ENCODE measurements around the gene GTF2F1. TPM values are rescaled to one million over a fixed set of nuclear protein-coding genes. Genes with fewer than 3 reads are reported as not detected.

The GTF2F1 gene
- total and polyA plus RNA-seq, 2 donors (not counting 1 experiment from before 2014, with no cell fraction given): 41.0 to 56.5 TPM

DNA sequence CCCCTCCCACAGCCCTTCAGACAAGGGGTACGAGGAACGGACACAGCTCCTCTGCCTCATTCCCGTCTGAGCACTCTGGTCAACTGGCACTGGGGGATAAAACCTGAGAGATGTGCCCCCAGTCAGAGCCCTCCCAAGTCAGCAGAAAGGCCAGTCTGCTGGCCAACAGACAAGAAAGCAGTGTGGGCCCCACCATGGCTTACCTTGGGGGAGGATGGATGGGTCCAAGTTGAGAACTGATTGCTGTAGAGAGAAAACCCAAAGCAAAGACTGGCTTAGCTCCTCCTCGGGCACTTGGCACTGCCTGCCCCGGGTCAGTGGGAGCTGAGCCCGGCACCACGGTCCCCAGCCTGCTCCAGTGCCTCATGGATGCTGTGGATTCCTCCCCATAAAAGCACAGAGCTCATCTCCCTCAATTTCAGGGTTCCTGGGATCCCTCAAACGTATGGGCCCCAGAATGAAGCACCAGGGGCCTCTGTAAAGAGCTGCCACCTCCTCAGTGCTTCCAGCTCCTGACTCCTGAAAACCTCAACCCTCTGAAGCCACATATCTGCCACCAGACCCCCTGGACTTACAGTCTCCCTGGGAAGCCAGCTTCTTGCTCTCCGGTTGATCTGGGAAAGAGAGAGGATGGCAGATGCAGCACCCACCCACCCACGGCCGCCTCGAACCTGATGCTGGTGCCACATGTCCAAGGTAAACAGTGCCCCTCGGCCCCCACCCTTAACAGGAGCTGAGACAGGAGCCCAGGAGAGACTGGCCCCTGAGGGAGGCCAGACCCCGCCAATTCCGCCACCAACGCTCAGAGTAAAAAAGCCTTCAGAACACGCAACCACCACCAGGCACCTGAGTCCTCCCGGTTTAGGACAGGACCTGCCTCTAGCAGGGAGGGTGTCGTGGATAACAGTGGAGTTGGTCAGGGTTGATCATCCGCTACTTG lies 28.4 kb upstream of the GTF2F1 start:
- DNase-seq: no peak
- no peak overlapping the region for H2AFZ ChIP-seq (ENCODE audit: insufficient read depth, low read depth, low read length, poor library complexity, severe bottlenecking)
- H3K4me1 ChIP-seq (ENCODE audit: control insufficient read depth in 2 of 2, insufficient read depth in 2 of 2, low read length in 2 of 2): peaks cover 26 to 30% of the 10 kb centered on the region in 2 donors
- peaks cover 35% of the 10 kb centered on the region for H3K4me1 Mint-ChIP-seq
- ChIA-PET CTCF (no interaction called here), POLR2A (no interaction called here)
- H3K9ac ChIP-seq (ENCODE audit: low read length): no peak overlapping the region
- H4K20me1 ChIP-seq (ENCODE audit: control insufficient read depth, insufficient read depth, low read length, poor library complexity, severe bottlenecking): peaks cover 78% of the 10 kb centered on the region
- intact Hi-C loops (cut with micrococcal nuclease): no loop called here
- H3K4me2 ChIP-seq (replicated peaks; ENCODE audit: low read depth, low read length, poor library complexity, severe bottlenecking): no peak overlapping the region
- WGBS (ENCODE audit: insufficient coverage): 94% methylated on average over 15 of the region's 20 CpGs
- H3K9me3 ChIP-seq (ENCODE audit: control extremely low read depth in 1 of 3, control insufficient read depth in 2 of 3, insufficient read depth in 1 of 3, low read length in 2 of 3): peaks cover 0 to 12% (median 0%) of the 10 kb centered on the region in 3 donors
- peak overlapping the region in 1 of 2 donors; percentile 48 for H3K27ac ChIP-seq (ENCODE audit: low read length in 2 of 2)
- H3K4me3 ChIP-seq (ENCODE audit: control extremely low read depth in 1 of 5, extremely low read depth in 1 of 5, insufficient read depth in 1 of 5, low read depth in 2 of 5, low read length in 4 of 5): no peak overlapping the region
- no peaks in the 10 kb centered on the region for H3K27me3 Mint-ChIP-seq
- no peaks in the 10 kb centered on the region for H3K27me3 ChIP-seq (replicated peaks in 1 of 4; ENCODE audit: control extremely low read depth in 1 of 4, control insufficient read depth in 3 of 4, insufficient read depth in 4 of 4, low read length in 3 of 4)
- H3K9me3 Mint-ChIP-seq (ENCODE audit: insufficient read depth): no peaks in the 10 kb centered on the region
- peaks cover 42% of the 10 kb centered on the region for H3K79me2 ChIP-seq (ENCODE audit: control insufficient read depth, insufficient read depth, low read length)
- H3K4me3 Mint-ChIP-seq: no peak overlapping the region
- H3K36me3 ChIP-seq (replicated peaks in 1 of 2; ENCODE audit: control extremely low read depth in 1 of 2, control insufficient read depth in 1 of 2, extremely low read depth in 1 of 2, insufficient read depth in 2 of 2, low read length in 1 of 2): peaks cover 0 to 62% of the 10 kb centered on the region in 2 experiments
- H3K27ac Mint-ChIP-seq: no peak overlapping the region
- no peak for ATAC-seq (ENCODE audit: low read depth)
- no peak for TF ChIP-seq EZH2 (IDR thresholded peaks at IDR 0.05; ENCODE audit: borderline replicate concordance, insufficient read depth, low read depth, low read length, poor library complexity, severe bottlenecking)
- TF ChIP-seq, protein P1, sequence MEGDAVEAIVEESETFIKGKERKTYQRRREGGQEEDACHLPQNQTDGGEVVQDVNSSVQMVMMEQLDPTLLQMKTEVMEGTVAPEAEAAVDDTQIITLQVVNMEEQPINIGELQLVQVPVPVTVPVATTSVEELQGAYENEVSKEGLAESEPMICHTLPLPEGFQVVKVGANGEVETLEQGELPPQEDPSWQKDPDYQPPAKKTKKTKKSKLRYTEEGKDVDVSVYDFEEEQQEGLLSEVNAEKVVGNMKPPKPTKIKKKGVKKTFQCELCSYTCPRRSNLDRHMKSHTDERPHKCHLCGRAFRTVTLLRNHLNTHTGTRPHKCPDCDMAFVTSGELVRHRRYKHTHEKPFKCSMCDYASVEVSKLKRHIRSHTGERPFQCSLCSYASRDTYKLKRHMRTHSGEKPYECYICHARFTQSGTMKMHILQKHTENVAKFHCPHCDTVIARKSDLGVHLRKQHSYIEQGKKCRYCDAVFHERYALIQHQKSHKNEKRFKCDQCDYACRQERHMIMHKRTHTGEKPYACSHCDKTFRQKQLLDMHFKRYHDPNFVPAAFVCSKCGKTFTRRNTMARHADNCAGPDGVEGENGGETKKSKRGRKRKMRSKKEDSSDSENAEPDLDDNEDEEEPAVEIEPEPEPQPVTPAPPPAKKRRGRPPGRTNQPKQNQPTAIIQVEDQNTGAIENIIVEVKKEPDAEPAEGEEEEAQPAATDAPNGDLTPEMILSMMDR (IDR thresholded peaks at IDR 0.05): no peak

DNA sequence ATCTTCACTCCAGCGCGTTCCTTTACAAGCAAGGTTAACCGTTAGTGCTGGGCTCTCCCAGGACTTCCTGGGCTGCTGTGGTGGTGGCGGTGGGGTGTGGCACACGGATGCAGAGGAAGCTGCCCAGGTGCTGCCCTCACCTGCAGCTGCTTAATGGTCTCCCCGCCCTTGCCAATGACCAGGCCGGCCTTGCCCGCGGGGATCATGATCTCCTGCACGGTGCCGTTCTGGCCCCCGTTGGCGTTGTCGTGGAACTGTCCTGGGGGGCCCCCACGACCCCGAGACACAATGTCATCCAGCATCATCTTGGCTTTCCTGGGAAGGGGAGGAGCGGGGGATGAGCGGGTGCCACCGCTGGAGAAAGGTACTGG lies 25.6 kb upstream of the GTF2F1 start:
- Histone ChIP-seq H3K27me3 (replicated peaks in 1 of 4; ENCODE audit: control extremely low read depth in 1 of 4, control insufficient read depth in 3 of 4, insufficient read depth in 4 of 4, low read length in 3 of 4) (no peaks in the 10 kb centered on the region), H3K27ac (ENCODE audit: low read length in 2 of 2) (no peak overlapping the region), H4K20me1 (ENCODE audit: control insufficient read depth, insufficient read depth, low read length, poor library complexity, severe bottlenecking) (peaks cover 88% of the 10 kb centered on the region), H3K4me1 (ENCODE audit: control insufficient read depth in 2 of 2, insufficient read depth in 2 of 2, low read length in 2 of 2) (peaks cover 14 to 16% of the 10 kb centered on the region in 2 donors), H3K9ac (ENCODE audit: low read length) (no peak overlapping the region), H3K36me3 (replicated peaks in 1 of 2; ENCODE audit: control extremely low read depth in 1 of 2, control insufficient read depth in 1 of 2, extremely low read depth in 1 of 2, insufficient read depth in 2 of 2, low read length in 1 of 2) (peaks cover 0 to 85% of the 10 kb centered on the region in 2 experiments), H3K79me2 (ENCODE audit: control insufficient read depth, insufficient read depth, low read length) (peaks cover 36% of the 10 kb centered on the region), H2AFZ (ENCODE audit: insufficient read depth, low read depth, low read length, poor library complexity, severe bottlenecking) (no peak overlapping the region), H3K4me2 (replicated peaks; ENCODE audit: low read depth, low read length, poor library complexity, severe bottlenecking) (no peak overlapping the region), H3K9me3 (ENCODE audit: control extremely low read depth in 1 of 3, control insufficient read depth in 2 of 3, insufficient read depth in 1 of 3, low read length in 2 of 3) (no peaks in the 10 kb centered on the region), H3K4me3 (ENCODE audit: control extremely low read depth in 1 of 5, extremely low read depth in 1 of 5, insufficient read depth in 1 of 5, low read depth in 2 of 5, low read length in 4 of 5) (no peak overlapping the region)
- H3K4me3 Mint-ChIP-seq: no peak overlapping the region
- ChIA-PET CTCF (no interaction called here), POLR2A (no interaction called here)
- peaks cover 22% of the 10 kb centered on the region for H3K4me1 Mint-ChIP-seq
- no peaks in the 10 kb centered on the region for H3K9me3 Mint-ChIP-seq (ENCODE audit: insufficient read depth)
- intact Hi-C loops (cut with micrococcal nuclease): no loop called here
- ATAC-seq (ENCODE audit: low read depth) (no peak), DNase-seq (no peak)
- TF ChIP-seq, protein P1 (IDR thresholded peaks at IDR 0.05): no peak
- no peak for TF ChIP-seq EZH2 (IDR thresholded peaks at IDR 0.05; ENCODE audit: borderline replicate concordance, insufficient read depth, low read depth, low read length, poor library complexity, severe bottlenecking)
- H3K27me3 Mint-ChIP-seq: no peaks in the 10 kb centered on the region
- 97% methylated on average over 17 of the region's 19 CpGs for WGBS (ENCODE audit: insufficient coverage)
- H3K27ac Mint-ChIP-seq: no peak overlapping the region
